HCT116 (cell line): ENCODE data around the gene KCNH3. TPM values are rescaled to one million over a fixed set of nuclear protein-coding genes. Genes with fewer than 3 reads are reported as not detected.

Experiments used
- ATAC-seq: fragments of 200-7000 bp; cut with Tn5 transposase; 2 replicates; pipeline ENCODE4 v1.9.1; 2020; ENCODE audit warnings: mild to moderate bottlenecking, moderate library complexity
- BruUV-seq: library from RNA; stranded (reverse); fragments of 400-500 nt; replicated peaks from 2 replicates; lab custom pipeline; 2021; lab: Mats Ljungman, UMichigan
- CTCF ChIA-PET: fragments of 300-600 bp; sonication (Branson Sonifier 250); formaldehyde crosslinking; loops from one replicate; lab custom pipeline; 2021; ENCODE audit warnings: antibody characterized with exemption; lab: Charles Lee
- POLR2A ChIA-PET: fragments of 300-600, 350-600 bp; sonication (Branson Sonifier 250); formaldehyde crosslinking; loops from one replicate; lab custom pipeline; 2021; ENCODE audit warnings: antibody characterized with exemption; lab: Charles Lee
- RAD21 ChIA-PET, 2 experiments: fragments of 300-600 bp; sonication (Branson Sonifier 250); formaldehyde crosslinking; loops; one replicate each; lab custom pipeline; 2023; ENCODE audit warnings: low total read pairs in 2 of 2; ENCODE audit not compliant: uncharacterized antibody in 2 of 2, unreplicated experiment in 2 of 2, low non-redundant PET in 1 of 2; lab: Charles Lee
- DNase-seq: peaks from one replicate; pipeline ENCODE4 v3.0.0-alpha.2; 2010; ENCODE audit warnings: low read depth, low spot score
- H2AFZ ChIP-seq: fragments of 200-600 bp; shearing (Covaris generic), sonication (generic); 2 replicates; pipeline ENCODE4 v1.6.1; 2017; ENCODE audit warnings: low read depth, mixed run types, mixed read lengths, antibody characterized with exemption, low read length; ENCODE audit not compliant: poor library complexity, severe bottlenecking
- H3K27ac ChIP-seq: 2 replicates; pipeline ENCODE4 v1.5.1; 2012; ENCODE audit warnings: low read depth, low read length
- H3K27me3 ChIP-seq: fragments of 200-600 bp; sonication (generic); 2 replicates; pipeline ENCODE4 v1.6.1; 2016; ENCODE audit warnings: mixed run types, low read length, mixed read lengths; ENCODE audit not compliant: insufficient read depth
- H3K36me3 ChIP-seq, 2 experiments: fragments of 200-500 bp in 1 of 2; fragments of 200-600 bp in 1 of 2; sonication (Bioruptor generic) in 1 of 2; sonication (generic) in 1 of 2; 2 replicates each; pipeline versions ENCODE4 v1.5.1 to v1.6.1; 2014 to 2016; ENCODE audit warnings: low read length in 2 of 2, inconsistent platforms in 1 of 2, mixed read lengths in 1 of 2, mixed run types in 1 of 2; ENCODE audit not compliant: insufficient read depth in 2 of 2, control insufficient read depth in 1 of 2
- H3K4me1 ChIP-seq, 2 experiments: fragments of 200-600 bp in 1 of 2; sonication (generic) in 1 of 2; 2 replicates each; pipeline versions ENCODE4 v1.5.1 to v1.6.1; 2012 to 2017; ENCODE audit warnings: low read length in 2 of 2, inconsistent platforms in 1 of 2, mild to moderate bottlenecking in 1 of 2, mixed read lengths in 1 of 2, mixed run types in 1 of 2, moderate library complexity in 1 of 2; ENCODE audit not compliant: insufficient read depth in 2 of 2, control insufficient read depth in 1 of 2
- H3K4me2 ChIP-seq: fragments of 200-600 bp; sonication (generic); 2 replicates; pipeline ENCODE4 v1.6.1; 2017; ENCODE audit warnings: mixed run types, low read length, mixed read lengths
- H3K4me3 ChIP-seq, 2 experiments: fragments of 200-600 bp in 1 of 2; sonication (generic) in 1 of 2; replicated peaks in 1 of 2; 2 replicates each; pipeline ENCODE4 v1.5.1; 2011 to 2016; ENCODE audit warnings: low read length in 2 of 2, control low read depth in 1 of 2, low read depth in 1 of 2, mild to moderate bottlenecking in 1 of 2, mixed read lengths in 1 of 2, mixed run types in 1 of 2
- H3K79me2 ChIP-seq: fragments of 200-600 bp; sonication (generic); 2 replicates; pipeline ENCODE4 v1.6.1; 2017; ENCODE audit warnings: mild to moderate bottlenecking, mixed run types, low read length, moderate library complexity, mixed read lengths; ENCODE audit not compliant: insufficient read depth
- H3K9ac ChIP-seq: fragments of 200-600 bp; sonication (generic); 2 replicates; pipeline ENCODE4 v1.6.1; 2016; ENCODE audit warnings: low read length, mixed read lengths
- H3K9me2 ChIP-seq: fragments of 200-600 bp; sonication (generic), shearing (Covaris generic); 2 replicates; pipeline ENCODE4 v1.6.1; 2017; ENCODE audit warnings: mixed run types, mild to moderate bottlenecking, moderate library complexity; ENCODE audit not compliant: insufficient read depth
- H3K9me3 ChIP-seq, 2 experiments: fragments of 200-500 bp in 1 of 2; fragments of 200-600 bp in 1 of 2; sonication (Bioruptor generic) in 1 of 2; sonication (generic) in 1 of 2; 2 replicates each; pipeline ENCODE4 v1.6.1; 2014 to 2017; ENCODE audit warnings: low read length in 2 of 2, mixed read lengths in 2 of 2, inconsistent platforms in 1 of 2, low read depth in 1 of 2, mild to moderate bottlenecking in 1 of 2, mixed run types in 1 of 2, moderate library complexity in 1 of 2; ENCODE audit not compliant: control insufficient read depth in 1 of 2, insufficient read depth in 1 of 2
- H4K20me1 ChIP-seq: fragments of 200-600 bp; sonication (generic), shearing (Covaris generic); 2 replicates; pipeline ENCODE4 v1.6.1; 2017; ENCODE audit warnings: mixed run types, mild to moderate bottlenecking, moderate library complexity; ENCODE audit not compliant: insufficient read depth
- ATF3 ChIP-seq: IDR thresholded peaks from 2 replicates; pipeline ENCODE4 v1.6.1; 2012
- CEBPB ChIP-seq: IDR thresholded peaks from 2 replicates; pipeline ENCODE4 v1.6.1; 2012; ENCODE audit warnings: low read depth
- CTCF ChIP-seq, 3 experiments: fragments of 200-600 bp in 1 of 3; sonication (generic) in 1 of 3; IDR thresholded peaks in 2 of 3; conservative IDR thresholded peaks in 1 of 3; 2 replicates each; pipeline ENCODE4 v1.5.1; 2012 to 2017; ENCODE audit warnings: low read depth in 2 of 3, low read length in 2 of 3, antibody characterized with exemption in 1 of 3, borderline replicate concordance in 1 of 3, control low read depth in 1 of 3, mild to moderate bottlenecking in 1 of 3, mixed read lengths in 1 of 3, mixed run types in 1 of 3, moderate library complexity in 1 of 3; ENCODE audit not compliant: insufficient read depth in 1 of 3
- EGR1 ChIP-seq: IDR thresholded peaks from 2 replicates; pipeline ENCODE4 v1.6.1; 2012; ENCODE audit warnings: low read depth
- ELF1 ChIP-seq: IDR thresholded peaks from 2 replicates; pipeline ENCODE4 v1.6.1; 2012; ENCODE audit warnings: low read depth, borderline replicate concordance
- EZH2 ChIP-seq: fragments of 200-600 bp; sonication (generic); IDR thresholded peaks from 2 replicates; pipeline ENCODE4 v1.6.1; 2017; ENCODE audit warnings: antibody characterized with exemption, mixed run types
- EZH2phosphoT487 ChIP-seq: fragments of 200-600 bp; IDR thresholded peaks from 2 replicates; pipeline ENCODE4 v1.6.1; 2018; ENCODE audit warnings: antibody characterized with exemption, borderline replicate concordance
- JUND ChIP-seq: IDR thresholded peaks from 2 replicates; pipeline ENCODE4 v1.6.1; 2012
- MAX ChIP-seq: IDR thresholded peaks from 2 replicates; pipeline ENCODE4 v1.6.1; 2012
- POLR2A ChIP-seq: IDR thresholded peaks from 2 replicates; pipeline ENCODE4 v1.7.0; 2011; ENCODE audit warnings: borderline replicate concordance; ENCODE audit not compliant: insufficient read depth, insufficient read length; ENCODE audit errors: extremely low read depth
- POLR2AphosphoS5 ChIP-seq: IDR thresholded peaks from 2 replicates; pipeline ENCODE4 v1.6.1; 2011; ENCODE audit warnings: mild to moderate bottlenecking, low read depth, low read length, moderate library complexity
- RAD21 ChIP-seq: IDR thresholded peaks from 2 replicates; pipeline ENCODE4 v1.6.1; 2012; ENCODE audit warnings: low read depth, mild to moderate bottlenecking
- SIN3A ChIP-seq: IDR thresholded peaks from 2 replicates; pipeline ENCODE4 v1.6.1; 2012; ENCODE audit warnings: low read depth
- SRF ChIP-seq: IDR thresholded peaks from 2 replicates; pipeline ENCODE4 v1.6.1; 2012; ENCODE audit warnings: low read depth
- YY1 ChIP-seq: IDR thresholded peaks from 2 replicates; pipeline ENCODE4 v1.6.1; 2011; ENCODE audit warnings: low read length, low read depth, moderate library complexity, mild to moderate bottlenecking; ENCODE audit not compliant: insufficient replicate concordance; ENCODE audit errors: extremely low read depth
- ZBTB33 ChIP-seq: IDR thresholded peaks from 2 replicates; pipeline ENCODE4 v1.6.1; 2011; ENCODE audit warnings: mild to moderate bottlenecking, low read length, moderate library complexity; ENCODE audit not compliant: insufficient replicate concordance; ENCODE audit errors: extremely low read depth
- ZFX ChIP-seq: fragments of 450-650 bp; IDR thresholded peaks from 2 replicates; pipeline ENCODE4 v1.6.1; 2017
- ZNF274 ChIP-seq: fragments of 200-500 bp; sonication (Bioruptor generic); IDR thresholded peaks from 2 replicates; pipeline ENCODE4 v1.6.1; 2014; ENCODE audit warnings: mild to moderate bottlenecking, low read depth, low read length, inconsistent platforms
- intact Hi-C: fragments of 100-400 bp; cut with micrococcal nuclease; formaldehyde crosslinking; loops from 2 replicates; pipeline ENCODE4 v1.10.0; 2022
- total RNA-seq: library from RNA; stranded (reverse); gene quantifications from one replicate; pipeline ENCODE4 v1.2.1, GENCODE V29; 2021; ENCODE audit not compliant: unreplicated experiment

Gene KCNH3
- total RNA-seq, 1 experiment from 2014 or later = 35.3 TPM

- no peak for DNase-seq
- Histone ChIP-seq H4K20me1 (no peaks in the 10 kb centered on the region), H3K9ac (no peak overlapping the region), H3K4me3 (no peak overlapping the region), H3K79me2 (peaks cover 16% of the 10 kb centered on the region), H2AFZ (no peak overlapping the region), H3K9me3 (no peaks in the 10 kb centered on the region), H3K36me3 (peaks cover 0 to 7% of the 10 kb centered on the region in 2 experiments; a peak in 2 of 4 replicates), H3K4me2 (no peak overlapping the region), H3K4me1 (peaks cover 30 to 40% of the 10 kb centered on the region in 2 experiments), H3K27me3 (no peaks in the 10 kb centered on the region), H3K9me2 (no peaks in the 10 kb centered on the region), H3K27ac (peak overlapping the region; percentile 83; the same call in 1 of the 2 replicates)
- TF ChIP-seq POLR2A (no peak), EZH2 (no peak), POLR2AphosphoS5 (no peak), ZBTB33 (no peak), SRF (no peak), YY1 (no peak), EGR1 (no peak), EZH2phosphoT487 (no peak), RAD21 (no peak), ATF3 (no peak), CEBPB (no peak), ELF1 (no peak), CTCF (IDR thresholded peaks at IDR 0.05 in 2 of 3, conservative IDR thresholded peaks at IDR 0.05 in 1 of 3; ENCODE audit: borderline replicate concordance in 1 of 3, insufficient read depth in 1 of 3, low read depth in 2 of 3, low read length in 2 of 3) (no peak), ZFX (no peak), MAX (no peak), JUND (no peak), SIN3A (no peak), ZNF274 (no peak)
- BruUV-seq = no TSS peak
- intact Hi-C loops = no loop called here
- ChIA-PET CTCF (no interaction called here), POLR2A (no interaction called here), RAD21 (no interaction called here)
- no peak for ATAC-seq
Observed at GRCh38 chr12:49541140-49541861, 2.5 kb downstream of the KCNH3 start.
